Measurements from ENCODE around the gene ADM2.

ADM2 gene

GRCh38 chr22:50469377-50470305 is 11.7 kb upstream of the ADM2 start:
- peak; percentile 99 for DNase-seq

GRCh38 chr22:50470491-50470890 is 10.9 kb upstream of the ADM2 start:
- DNase-seq: peak; percentile 17

GRCh38 chr22:50471197-50471847 is 10.0 kb upstream of the ADM2 start:
- DNase-seq: no peak

GRCh38 chr22:50471962-50472361 is 9.4 kb upstream of the ADM2 start:
- no peak for DNase-seq

GRCh38 chr22:50473088-50473487 is 8.3 kb upstream of the ADM2 start:
- DNase-seq: no peak

GRCh38 chr22:50473855-50474671 is 7.3 kb upstream of the ADM2 start:
- DNase-seq: no peak

GRCh38 chr22:50474710-50475651 is 6.4 kb upstream of the ADM2 start, which contains the start of gene SBF1:
Gene SBF1 (minus strand): TSS chr22:50475035. CDS start chr22:50474840, 195 bp downstream.
- peak; percentile 78 for DNase-seq

- no peak for DNase-seq
These were observed 5.7 kb upstream of the ADM2 start for GRCh38 chr22:50475652-50476002.

- peak; percentile 53 for DNase-seq
These were observed 4.5 kb upstream of the ADM2 start for GRCh38 chr22:50476868-50477267.

GRCh38 chr22:50477923-50478322 is 3.4 kb upstream of the ADM2 start:
- no peak for DNase-seq

GRCh38 chr22:50479721-50480120 is 1.6 kb upstream of the ADM2 start:
- no peak for DNase-seq

GRCh38 chr22:50481045-50481439 is 301 bp upstream of the ADM2 start:
- no peak for DNase-seq

- peak; percentile 52 for DNase-seq
These were observed 1.0 kb downstream of the ADM2 start for GRCh38 chr22:50482107-50483074.

GRCh38 chr22:50483106-50483505 is 1.8 kb downstream of the ADM2 start:
- peak; percentile 79 for DNase-seq

GRCh38 chr22:50483556-50483955 is 2.2 kb downstream of the ADM2 start:
- DNase-seq: no peak

GRCh38 chr22:50483977-50484853 is 2.9 kb downstream of the ADM2 start:
- no peak for DNase-seq

- DNase-seq: peak; percentile 31
These were observed 4.1 kb downstream of the ADM2 start for GRCh38 chr22:50485221-50486131.

GRCh38 chr22:50486561-50487289 is 5.4 kb downstream of the ADM2 start, which contains the start of gene MIOX:
Gene MIOX (plus strand): TSS chr22:50486859. CDS start chr22:50486898, 39 bp downstream.
- no peak for DNase-seq

Data from NCI-H2171 treated with DMSO at 0.1 percent for 48 hours (cell line).